Hepatic stellate cell (primary cell): Measurements from ENCODE around the gene FNTB.
A peak's percentile ranks its signal among the peaks of the same experiment; 100 is the strongest.

Experiments used
- DNase-seq: peaks from one replicate; pipeline ENCODE4 v3.0.0; 2011; ENCODE audit warnings: low spot score

The FNTB gene

GRCh38 chr14:64953661-64954060 lies 33.0 kb upstream of the FNTB start:
- no peak for DNase-seq

- no peak for DNase-seq
Observed at GRCh38 chr14:64954491-64955240, 32.0 kb upstream of the FNTB start.

DNA sequence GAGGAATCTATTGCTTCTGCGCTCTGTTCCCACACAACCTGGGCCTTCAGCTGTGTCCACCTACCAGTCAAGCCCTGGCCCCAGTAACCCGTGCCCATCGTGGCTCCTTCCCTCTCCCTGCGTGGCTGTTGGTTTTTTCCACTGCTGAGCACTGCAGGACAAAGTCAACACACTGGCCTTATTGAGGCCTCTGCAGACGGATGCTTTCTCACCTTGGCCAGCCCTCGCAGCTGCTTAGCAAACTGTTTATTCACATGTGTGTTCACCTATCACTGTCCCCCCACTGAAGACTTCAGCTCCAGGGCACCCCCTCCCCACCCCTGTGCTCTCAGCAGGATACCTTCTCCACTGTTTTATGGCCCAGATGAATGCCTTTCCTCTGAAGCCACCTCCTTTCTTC lies 31.4 kb upstream of the FNTB start:
- no peak for DNase-seq

GRCh38 chr14:64956697-64957406 lies 29.8 kb upstream of the FNTB start:
- DNase-seq, result no peak

DNA sequence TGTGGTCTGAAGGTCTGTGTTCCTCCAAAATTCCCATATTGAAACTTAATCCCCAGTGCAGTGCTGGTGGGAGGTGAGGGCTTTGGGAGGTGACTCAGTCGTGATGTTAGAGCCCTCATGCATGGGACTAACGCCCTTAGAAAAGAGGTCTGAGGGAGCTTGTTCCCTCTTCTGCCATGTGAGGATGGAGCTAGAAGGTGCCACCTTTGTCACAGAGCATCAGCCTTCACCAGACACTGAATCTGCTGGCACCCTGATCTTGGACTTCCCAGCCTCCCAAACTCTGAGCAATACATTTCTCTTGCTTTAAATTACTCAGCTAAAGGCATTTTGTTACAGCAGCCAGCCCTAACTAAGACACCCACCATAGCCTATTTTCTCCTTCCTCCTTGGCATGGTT lies 28.5 kb upstream of the FNTB start:
- DNase-seq, result no peak

DNA sequence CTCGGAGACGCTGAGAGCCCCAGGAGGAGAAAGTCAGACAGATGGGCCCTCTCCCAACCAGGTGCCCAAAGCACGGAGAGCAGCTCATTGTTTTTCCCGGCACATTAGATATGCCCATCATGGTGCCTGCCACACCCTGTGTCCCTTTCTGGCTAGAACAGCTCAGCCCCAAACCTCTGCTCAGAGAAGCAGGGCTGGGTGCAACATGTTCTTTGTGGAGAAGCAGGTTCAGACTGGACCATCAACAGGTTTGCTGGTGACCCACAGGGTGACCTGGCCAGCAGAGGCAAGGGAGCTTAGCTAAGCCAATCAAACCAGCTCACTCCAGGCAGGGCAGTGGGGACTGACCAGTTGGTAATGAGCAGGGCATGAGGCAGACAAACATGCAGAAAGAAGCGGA lies 28.0 kb upstream of the FNTB start:
- DNase-seq, result no peak

DNA sequence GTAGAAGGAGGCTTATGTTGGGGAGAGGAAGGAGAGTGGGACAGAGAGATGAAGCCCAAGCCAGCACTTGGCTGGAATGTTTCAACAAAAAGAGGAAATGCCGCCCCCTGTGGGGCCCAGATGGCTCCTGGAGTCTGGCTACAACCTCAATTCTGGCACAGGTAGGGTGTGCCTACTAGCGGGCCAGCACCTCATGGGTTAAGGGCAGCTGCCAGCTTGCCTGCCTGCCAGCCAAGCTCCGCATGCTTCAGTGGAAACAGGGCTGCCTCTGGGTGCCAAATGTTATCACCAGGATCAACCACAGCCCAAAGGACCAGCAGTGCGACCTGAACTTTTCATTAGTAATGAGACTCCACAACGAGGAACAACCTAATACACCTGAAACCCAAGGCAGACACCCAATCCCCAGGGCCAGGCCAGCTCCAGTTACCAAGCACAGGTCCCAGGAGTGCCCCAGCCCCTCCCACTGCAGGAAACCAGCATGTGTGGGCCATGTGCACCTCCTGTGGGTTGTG lies 25.9 kb upstream of the FNTB start:
- no peak for DNase-seq

DNA sequence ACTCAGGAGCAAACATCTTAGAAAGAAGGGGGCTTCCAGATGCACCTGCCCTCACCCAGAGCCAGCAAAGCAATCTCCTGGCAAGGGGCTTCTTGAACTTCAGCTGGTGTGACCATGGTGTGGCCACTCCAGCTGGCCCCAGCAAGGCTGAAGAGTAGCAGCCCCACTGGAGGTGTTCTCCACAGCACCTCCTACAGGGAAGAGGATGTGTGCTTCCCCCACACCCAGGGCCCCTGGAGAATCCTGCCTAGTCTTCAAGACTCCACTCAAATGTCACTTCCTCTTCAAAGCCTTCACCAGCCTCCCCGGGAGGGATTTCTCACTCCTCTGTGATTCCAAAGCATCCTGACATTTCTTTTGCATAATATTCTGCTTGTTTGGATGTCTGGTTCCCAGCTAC lies 23.1 kb upstream of the FNTB start:
- DNase-seq, result no peak

DNA sequence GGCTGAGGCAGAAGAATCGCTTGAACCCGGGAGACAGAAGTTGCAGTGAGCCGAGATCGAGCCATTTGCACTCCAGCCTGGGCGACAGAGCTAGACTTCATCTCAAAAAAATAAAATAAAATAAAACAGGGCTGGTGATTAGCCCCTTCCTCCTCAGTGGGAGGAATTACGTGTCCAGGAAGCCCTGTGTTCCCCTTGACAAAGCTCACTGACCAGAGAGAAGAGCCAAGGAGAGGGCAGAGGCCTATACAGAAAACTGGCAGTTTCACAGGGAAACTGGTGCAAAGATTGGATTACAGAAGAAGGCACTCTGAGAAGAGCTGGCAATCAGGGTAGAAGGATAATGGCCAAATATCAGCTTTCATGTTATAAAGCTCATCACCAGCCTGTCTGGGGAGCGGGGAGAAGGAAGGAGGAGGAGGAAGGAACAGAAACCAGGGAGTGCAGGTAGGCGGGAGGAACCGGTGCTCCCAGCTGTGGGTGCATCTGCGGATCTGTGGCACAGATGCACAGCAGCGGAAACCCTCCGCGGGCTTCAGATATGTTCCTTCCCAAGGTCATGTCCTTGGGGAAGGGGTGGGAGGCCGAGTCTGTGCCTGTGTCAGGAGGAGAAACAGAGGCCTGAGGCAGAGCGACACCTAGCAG lies 21.2 kb upstream of the FNTB start:
- DNase-seq, result no peak

GRCh38 chr14:64966976-64967375 lies 19.7 kb upstream of the FNTB start:
- no peak for DNase-seq

DNA sequence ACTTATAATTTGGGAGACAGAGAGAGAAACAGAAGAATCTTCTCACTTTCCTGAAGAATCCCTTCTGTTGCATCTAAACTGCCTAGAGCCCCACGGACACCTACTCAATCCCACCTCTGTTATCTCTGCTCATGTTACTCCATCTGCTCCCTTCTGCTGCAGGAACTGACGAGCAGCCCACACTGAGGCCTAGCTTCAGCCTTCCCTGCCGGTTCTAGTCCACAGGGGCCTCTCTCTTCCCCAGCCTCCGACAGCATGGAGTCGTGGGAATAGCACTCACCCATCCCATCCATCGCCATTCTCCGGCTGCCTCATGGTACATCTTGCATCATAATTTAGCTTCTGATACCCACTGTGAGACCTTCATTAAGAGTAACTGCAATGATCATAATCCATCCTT lies 18.5 kb upstream of the FNTB start:
- no peak for DNase-seq

GRCh38 chr14:64968651-64969050 lies 18.0 kb upstream of the FNTB start:
- DNase-seq, result no peak

DNA sequence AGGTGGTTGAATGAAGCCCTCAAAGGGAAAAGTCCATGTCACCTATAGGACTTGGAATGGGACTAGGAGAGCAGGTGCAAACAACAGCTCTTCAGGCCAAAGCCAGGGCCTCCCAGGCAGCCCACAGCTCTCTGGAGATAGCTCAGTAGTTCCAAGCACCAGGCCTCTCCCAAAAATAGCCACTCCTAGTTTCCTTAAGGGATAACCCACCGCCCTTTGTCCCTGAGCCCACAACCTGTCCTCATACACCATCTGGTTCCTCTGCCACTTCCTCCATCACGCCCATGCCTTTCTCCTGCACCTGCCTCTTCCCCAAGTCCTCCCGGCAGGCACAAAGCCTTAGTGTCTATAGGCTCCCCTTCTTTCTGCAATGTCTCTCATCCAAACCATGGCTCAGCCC lies 16.7 kb upstream of the FNTB start:
- no peak for DNase-seq

DNA sequence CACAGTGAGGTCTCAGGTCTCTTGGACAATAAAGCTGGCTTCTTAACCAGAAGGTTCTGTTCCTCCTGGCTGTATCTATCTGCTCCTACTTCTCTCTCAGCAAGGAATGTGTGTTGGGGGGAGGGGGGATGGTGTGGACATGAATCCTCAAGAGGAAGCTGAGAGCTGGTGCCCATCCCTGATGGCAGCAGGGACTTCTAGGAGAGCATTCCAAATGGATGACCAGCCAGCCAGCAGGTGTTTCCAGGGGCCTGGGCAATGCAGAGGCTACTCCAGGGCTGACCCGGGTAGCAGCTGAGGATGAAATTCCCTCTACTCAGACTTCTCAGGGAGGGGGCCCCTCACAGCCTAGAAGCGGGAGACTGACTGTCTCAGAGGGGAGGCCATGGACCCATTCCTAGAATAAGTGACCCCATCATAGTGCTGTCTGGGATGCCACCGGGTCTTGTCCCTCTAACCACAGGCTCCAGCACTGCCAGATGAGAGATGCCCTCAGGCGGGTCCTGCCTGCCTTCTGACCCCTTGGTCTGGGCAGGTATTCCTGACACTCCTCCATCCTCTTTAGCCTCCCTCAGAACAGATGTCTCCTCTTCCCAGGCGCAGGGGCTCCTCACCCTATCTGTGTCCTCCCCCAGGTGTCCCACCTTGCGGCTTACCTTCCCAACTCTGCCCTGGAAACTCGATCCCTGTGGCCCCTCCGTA lies 15.8 kb upstream of the FNTB start:
- peak; percentile 30 for DNase-seq

DNA sequence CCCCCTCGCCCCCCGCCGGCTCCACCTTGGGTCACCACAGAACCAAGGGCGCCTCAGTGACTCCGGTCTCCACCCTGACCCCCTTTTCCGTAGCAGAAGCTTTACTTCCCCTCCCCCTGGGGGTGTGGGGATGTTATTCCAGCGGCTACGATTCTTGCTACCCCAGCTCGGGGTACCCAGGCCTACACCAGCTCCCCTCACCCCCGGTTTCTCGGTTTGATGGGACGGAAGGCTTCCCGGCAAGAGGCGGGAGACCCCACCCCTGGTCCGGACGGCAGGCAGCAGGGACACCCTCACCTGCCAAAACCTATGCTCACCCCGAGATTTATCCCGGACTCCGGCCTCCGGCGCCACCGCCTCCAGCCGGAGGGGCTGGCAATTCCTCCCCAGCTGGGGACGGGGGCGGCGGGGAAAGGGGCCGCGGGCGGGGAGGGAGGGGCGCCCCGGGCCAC lies 15.2 kb upstream of the FNTB start:
- DNase-seq, result no peak

DNA sequence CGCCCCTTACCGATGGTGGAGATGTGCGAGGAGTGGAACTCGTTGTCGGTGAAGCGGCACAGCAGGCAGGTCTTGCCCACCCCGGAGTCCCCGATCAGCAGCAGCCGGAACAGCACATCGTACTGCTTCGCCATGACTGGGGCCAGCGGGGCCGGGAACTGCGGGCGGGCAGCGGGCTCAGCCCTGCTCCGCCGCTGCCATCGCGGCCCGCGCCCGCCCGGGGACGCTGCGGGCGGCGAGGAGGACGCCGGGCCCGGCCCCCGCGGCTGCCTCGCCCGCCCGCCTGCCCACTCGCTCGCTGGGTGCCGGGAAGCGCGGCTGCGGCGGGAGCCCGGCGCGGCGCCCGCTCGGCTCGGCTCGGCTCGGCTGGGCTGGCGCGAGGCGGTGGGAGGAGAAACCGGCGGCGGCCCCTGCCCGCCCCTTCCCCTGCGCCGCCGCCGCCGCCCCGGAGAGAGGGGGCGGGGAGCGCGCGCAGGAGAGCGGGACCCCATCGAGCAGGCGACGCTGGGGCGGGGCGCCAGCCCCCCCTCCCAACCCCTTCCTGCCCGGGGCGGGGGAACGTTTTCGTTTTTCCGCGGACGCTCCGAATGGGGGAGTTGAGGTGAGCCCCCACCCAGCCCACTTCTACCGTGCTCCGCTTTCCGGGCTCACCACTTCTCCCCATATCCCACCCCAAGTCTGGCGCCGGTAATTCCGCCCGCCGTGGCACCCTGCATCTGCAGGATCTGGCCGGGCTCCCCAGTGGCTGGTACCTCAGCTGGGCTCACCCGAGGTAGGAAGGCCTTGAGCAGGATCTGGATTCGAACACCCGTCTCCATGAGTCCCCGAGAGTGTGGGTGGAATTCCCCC lies 14.5 kb upstream of the FNTB start, which contains the start of gene RAB15:
Gene RAB15 (minus strand): TSS at position 394 of the 849 bp plus-strand sequence. CDS start 260 bp downstream, at position 134.
- DNase-seq, result peak; percentile 66

DNA sequence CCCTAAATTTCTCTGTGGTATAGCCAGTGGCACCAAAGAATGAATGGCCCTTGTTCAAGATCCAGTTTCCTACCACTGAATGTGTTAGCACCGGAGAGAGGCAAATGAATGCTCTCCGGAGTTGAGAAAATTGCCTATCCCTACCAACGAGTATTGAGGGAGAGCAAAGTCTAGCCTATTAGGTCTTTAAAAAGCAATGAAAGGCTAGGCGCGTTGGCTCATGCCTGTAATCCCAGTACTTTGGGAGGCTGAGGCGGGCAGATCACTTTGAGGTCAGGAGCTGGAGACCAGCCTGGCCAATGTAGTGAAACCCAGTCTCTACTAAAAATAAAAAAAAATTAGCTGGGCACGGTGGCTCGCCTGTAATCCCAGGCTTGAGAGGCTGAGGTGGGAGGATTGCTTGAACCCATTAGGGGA lies 13.7 kb upstream of the FNTB start:
- DNase-seq, result no peak

GRCh38 chr14:64973826-64974225 lies 12.9 kb upstream of the FNTB start:
- DNase-seq, result no peak

DNA sequence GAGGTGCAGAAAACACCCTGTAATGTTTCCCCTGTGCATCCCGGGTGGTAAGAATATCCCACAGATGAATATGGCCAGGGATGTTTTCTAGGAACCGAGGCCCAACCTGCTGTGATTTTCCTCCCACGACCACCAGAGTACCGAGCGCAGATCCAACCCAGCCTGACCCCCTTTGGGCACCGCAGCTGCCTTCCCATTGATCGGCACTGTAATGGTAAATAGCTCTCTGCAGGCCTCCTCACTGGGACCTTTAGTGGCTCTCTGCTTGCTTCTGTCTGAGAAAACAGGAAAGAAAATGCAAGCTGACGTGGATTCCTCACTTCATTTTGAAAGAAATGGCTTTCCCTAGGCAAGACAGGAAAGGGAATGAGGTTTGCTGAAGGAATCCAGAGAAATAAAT lies 12.1 kb upstream of the FNTB start:
- DNase-seq, result no peak

DNA sequence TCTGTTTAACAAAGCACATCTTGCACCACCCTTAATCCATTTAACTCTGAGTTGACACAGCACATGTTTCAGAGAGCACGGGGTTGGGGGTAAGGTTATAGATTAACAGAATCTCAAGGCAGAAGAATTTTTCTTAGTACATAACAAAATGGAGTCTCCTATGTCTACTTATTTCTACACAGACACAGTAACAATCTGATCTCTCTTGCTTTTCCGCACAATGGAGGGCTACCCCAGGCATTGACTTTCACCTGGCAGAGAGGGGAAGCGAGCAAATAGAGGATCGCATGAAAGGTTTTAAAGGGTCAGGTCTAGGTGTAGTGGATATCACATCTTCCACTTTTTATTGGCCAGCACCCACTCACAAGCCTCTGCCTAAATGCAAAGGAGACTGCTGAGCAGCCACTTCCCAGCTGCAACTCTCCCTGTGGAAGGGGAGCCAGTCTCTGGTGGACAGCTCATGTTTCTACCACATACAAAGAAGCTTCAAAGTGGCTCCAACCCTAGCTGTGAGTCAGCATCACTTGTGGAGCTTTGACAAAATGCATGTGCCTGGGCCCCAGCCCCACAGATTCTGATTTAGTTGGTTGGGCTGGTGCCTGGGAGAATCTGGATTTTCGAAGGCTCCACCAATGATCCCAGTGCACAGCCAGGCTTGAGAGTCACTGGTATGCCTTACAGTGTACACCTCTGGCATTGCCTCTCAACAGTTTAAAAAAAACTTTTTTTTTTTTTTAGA lies 7.2 kb upstream of the FNTB start:
- DNase-seq, result no peak
